Stimulated activated CD4-positive, alpha-beta T cell treated with anti-CD3 and anti-CD28 coated beads, Interleukin-2, amount 100 ng/mL, for 24 hours (primary cell): Measurements from ENCODE around the gene PPP2R2D.
"Not testable (repeated sequence)": the region's sequence is repeated elsewhere in the genome, so short reads cannot be mapped to it uniquely, and the experiment has no call there.

ENCODE experiments used
- DNase-seq, 2 donors: peaks; one replicate each; pipeline ENCODE4 v3.0.0-alpha.2; 2020

Gene PPP2R2D

DNA sequence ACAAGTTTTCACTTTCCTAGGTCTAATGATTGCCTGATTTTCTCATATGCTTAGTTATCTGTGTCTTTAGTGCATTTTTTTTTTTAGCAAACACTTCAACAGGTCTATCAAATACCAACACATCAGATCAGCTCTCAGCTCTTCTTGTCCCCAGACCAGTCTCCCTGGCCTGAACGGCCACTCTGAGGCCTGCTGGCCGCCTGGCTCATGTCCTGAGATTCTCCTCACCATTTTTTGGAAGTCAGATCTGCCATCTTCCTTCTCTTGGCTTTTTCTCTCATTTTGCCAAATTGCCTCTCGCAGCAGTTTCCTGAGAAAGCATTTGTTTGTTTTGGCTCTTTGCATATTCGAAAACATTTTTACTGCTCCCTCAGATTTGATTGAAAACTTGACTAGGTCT lies 29.3 kb downstream of the PPP2R2D start:
- no peak for DNase-seq

GRCh38 chr10:131930586-131931330 lies 29.9 kb downstream of the PPP2R2D start:
- DNase-seq: no peak

GRCh38 chr10:131931981-131932380 lies 31.2 kb downstream of the PPP2R2D start:
- DNase-seq: no peak

- DNase-seq: no peak
Observed at GRCh38 chr10:131933016-131933695, 32.3 kb downstream of the PPP2R2D start.

DNA sequence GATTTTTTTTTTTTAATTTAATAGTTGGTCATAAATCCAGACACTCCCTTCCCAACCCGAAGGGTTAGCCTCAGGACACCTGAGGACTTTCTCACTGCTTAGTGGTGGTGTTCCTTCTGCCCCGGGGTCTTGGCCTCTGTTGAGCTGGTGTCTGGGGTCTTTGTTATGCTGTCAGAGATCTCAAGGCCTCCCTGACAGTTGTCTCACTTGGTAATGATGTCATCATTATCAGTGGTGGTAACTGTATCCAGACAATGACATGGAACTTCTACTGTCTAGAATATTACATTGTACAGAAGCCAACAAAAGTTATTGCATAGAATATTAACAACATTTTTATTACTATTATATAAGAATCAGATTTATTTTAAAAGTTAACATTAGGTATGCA lies 32.9 kb downstream of the PPP2R2D start:
- DNase-seq: no peak

GRCh38 chr10:131934769-131935168 lies 34.0 kb downstream of the PPP2R2D start:
- no peak for DNase-seq

GRCh38 chr10:131935260-131935659 lies 34.5 kb downstream of the PPP2R2D start:
- DNase-seq: no peak

DNA sequence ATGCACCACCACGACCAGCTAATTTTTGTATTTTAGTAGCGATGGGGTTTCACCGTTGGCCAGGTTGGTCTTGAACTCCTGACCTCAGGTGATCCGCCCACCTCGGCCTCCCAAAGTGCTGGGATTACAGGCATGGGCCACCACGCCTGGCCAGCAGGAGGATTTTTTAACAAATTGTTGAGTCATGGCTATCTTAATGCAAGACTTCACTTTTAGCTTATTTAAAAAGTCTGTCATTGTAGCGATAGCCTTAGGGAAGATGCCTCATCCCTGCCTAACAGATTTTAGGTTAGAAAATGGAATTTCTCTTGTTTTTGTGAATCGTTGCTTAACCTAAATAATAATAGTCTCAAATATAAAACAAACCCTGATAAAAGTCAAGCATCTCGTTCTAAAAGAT lies 35.5 kb downstream of the PPP2R2D start:
- DNase-seq: no peak

GRCh38 chr10:131936736-131937135 lies 35.9 kb downstream of the PPP2R2D start:
- DNase-seq: no peak

DNA sequence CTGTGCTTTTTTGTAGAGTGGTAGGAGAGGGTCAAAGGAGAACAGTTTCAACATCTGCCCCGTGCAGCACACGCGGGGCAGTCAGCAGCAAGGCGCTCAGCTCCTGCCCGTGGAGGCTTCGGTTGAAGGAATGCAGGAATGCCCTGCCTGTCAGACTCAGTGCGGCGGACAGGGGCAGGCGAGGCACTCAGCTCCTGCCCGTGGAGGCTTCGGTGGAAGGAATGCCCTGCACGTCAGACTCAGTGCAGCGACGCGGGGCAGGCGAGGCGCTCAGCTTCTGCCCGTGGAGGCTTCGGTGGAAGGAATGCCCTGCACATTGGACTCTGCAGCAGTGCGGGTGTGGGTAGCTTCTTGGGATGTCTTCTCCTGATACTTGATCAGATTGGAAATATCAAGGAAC lies 37.0 kb downstream of the PPP2R2D start:
- no peak for DNase-seq

DNA sequence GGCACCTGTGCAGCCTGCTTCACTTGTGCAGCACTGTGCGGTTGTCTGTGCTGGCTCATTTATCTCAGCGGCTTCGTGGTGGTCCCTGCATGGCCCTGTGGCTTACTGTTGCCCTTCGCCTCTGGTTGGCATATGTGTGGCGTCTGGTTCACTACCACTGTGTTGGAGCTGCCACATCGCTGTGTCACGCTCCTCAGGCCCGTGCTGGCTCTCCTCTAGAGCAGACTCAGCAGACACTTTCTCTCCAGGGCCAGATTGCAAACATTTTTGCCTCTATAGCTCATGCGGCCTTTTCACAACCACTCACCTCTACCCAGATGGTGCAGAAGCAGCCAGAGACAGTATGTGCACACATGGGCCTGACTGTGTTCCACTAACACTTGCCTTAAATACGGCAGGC lies 37.9 kb downstream of the PPP2R2D start:
- no peak for DNase-seq

DNA sequence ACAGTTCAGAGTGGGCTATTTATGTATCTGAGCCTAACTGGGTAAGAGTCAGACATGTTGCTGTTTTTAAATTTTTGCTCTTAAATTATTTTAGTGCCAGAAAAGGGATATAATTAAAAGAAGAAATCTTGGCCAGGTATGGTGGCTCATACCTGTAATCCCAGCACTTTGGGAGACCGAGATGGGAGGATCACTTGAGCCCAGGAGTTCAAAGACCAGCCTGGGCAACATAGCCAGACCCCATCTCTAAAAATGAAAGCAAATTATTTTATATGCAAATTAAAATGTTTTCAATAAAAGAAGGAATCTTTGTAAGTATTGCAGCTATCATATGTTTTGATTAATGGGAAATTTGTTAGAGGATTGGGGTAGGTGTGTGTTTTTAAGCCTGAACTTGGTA lies 41.6 kb downstream of the PPP2R2D start:
- no peak for DNase-seq

GRCh38 chr10:131943021-131943814 lies 42.4 kb downstream of the PPP2R2D start:
- DNase-seq: no peak

- no peak for DNase-seq
Observed at GRCh38 chr10:131944412-131944811, 43.6 kb downstream of the PPP2R2D start.

GRCh38 chr10:131944976-131945695 lies 44.3 kb downstream of the PPP2R2D start:
- DNase-seq: no peak

GRCh38 chr10:131946321-131946751 lies 45.5 kb downstream of the PPP2R2D start:
- DNase-seq: no peak

- DNase-seq: no peak
Observed at GRCh38 chr10:131946880-131947279, 46.1 kb downstream of the PPP2R2D start.

- no peak for DNase-seq
Observed at GRCh38 chr10:131947631-131948347, 47.0 kb downstream of the PPP2R2D start.

GRCh38 chr10:131948501-131948900 lies 47.7 kb downstream of the PPP2R2D start:
- no peak for DNase-seq

DNA sequence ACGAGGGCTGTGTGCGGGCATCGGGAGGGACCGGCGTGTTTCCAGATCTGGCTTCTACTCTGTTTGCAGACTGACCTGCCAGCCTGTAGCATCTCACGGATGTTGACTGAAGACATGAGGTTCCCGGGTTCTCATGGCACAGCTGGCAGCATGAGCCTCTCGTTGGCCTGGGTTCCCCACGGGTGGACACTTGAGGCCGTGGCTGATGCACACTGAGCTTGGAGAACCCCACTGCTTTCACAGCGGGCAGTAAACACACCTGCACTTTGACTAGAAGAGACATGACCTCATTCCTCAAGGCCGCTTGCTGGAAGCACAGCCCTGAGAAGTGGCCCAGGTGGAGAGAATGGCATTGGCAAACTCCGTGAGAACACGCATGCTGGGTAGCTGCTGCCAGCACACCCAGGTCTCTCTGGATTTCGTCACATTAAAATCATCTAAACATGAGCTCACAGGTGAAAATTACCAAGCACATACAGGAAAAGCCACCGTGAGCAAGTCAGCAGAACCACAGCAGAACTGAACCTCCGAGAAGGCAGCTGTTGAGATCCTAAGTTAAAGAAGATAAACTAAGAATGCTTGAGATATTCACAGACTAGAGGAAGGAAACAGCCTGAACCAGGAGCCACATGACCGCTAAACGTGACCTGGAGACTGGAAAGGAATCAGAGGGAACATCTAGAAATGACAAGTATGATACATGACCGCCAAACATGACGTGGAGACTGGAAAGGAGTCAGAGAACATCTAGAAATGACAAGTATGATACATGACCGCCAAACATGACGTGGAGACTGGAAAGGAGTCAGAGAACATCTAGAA lies 48.4 kb downstream of the PPP2R2D start:
- no peak for DNase-seq

GRCh38 chr10:131949908-131950307 lies 49.1 kb downstream of the PPP2R2D start:
- DNase-seq: not testable (repeated sequence)
